Muscle of leg (tissue), 11 donors: Measurements from ENCODE around the gene GPC5. TPM values are rescaled to one million over a fixed set of nuclear protein-coding genes. Genes with fewer than 3 reads are reported as not detected.
"Not testable (repeated sequence)": the region's sequence is repeated elsewhere in the genome, so short reads cannot be mapped to it uniquely, and the experiment has no call there.

Source experiments
- DNase-seq: peaks from one replicate; pipeline ENCODE4 v3.0.0; 2013
- H3K27ac ChIP-seq: one replicate; pipeline ENCODE4 v1.5.1; 2013; ENCODE audit warnings: mild to moderate bottlenecking, low read length, control low read depth
- H3K27me3 ChIP-seq: one replicate; pipeline ENCODE4 v1.6.1; 2013; ENCODE audit warnings: low read length; ENCODE audit not compliant: control insufficient read depth, insufficient read depth
- H3K36me3 ChIP-seq: one replicate; pipeline ENCODE4 v1.6.1; 2013; ENCODE audit warnings: low read length; ENCODE audit not compliant: control insufficient read depth, insufficient read depth
- H3K4me1 ChIP-seq: one replicate; pipeline ENCODE4 v1.6.1; 2013; ENCODE audit warnings: low read length; ENCODE audit not compliant: control insufficient read depth, insufficient read depth
- H3K4me3 ChIP-seq: one replicate; pipeline ENCODE4 v1.5.1; 2013; ENCODE audit warnings: low read length, control low read depth
- H3K9me3 ChIP-seq: replicated peaks from 2 replicates; pipeline ENCODE4 v1.6.1; 2013; ENCODE audit warnings: low read depth, low read length; ENCODE audit not compliant: control insufficient read depth
- WGBS: methylation state at CpG from one replicate; pipeline ENCODE4 v1.1.5; 2013; ENCODE audit warnings: missing lambda C conversion rate; ENCODE audit not compliant: insufficient coverage; 5-methylcytosine and 5-hydroxymethylcytosine counted together
- polyA plus RNA-seq, 8 donors: library from polyadenylated mRNA; unstranded; fragments of 120-200 nt; gene quantifications; one replicate each; pipeline versions ENCODE4 v1.2.1 to v1.2.3, GENCODE V29; 2013; ENCODE audit warnings: inconsistent platforms in 1 of 8, low replicate concordance in 1 of 8; ENCODE audit not compliant: insufficient read length in 8 of 8, insufficient read depth in 1 of 8
- total RNA-seq: library from RNA; stranded (reverse); fragments of 120-200 nt; gene quantifications from one replicate; pipeline ENCODE4 v1.2.4, GENCODE V29; 2013

GPC5 gene
- total and polyA plus RNA-seq, 9 donors: 0.15 to 2.1 (median 0.40) TPM

DNA sequence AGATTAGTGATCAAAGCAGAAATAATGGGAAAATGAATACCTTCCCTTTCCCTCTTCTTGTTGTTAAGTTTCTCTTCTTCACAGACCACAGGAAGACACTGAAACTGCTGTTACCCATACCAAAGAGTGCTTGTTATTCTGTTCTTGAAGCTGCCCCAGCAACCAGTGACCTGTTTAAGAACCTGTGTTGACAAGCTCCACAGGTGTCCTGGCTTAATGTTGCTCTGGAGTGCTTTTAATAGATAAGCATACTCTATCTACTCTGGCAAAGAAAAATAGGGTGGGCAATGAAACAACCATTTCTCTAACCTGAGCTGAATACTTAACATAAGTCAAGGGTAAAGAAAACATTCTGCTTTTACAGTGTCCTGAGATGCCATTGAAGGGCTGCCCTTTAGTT, 1321.4 kb downstream of the GPC5 start:
- H3K9me3 ChIP-seq: no peaks in the 10 kb centered on the region
- no peaks in the 10 kb centered on the region for H3K27me3 ChIP-seq
- no peak overlapping the region for H3K27ac ChIP-seq
- no peaks in the 10 kb centered on the region for H3K36me3 ChIP-seq
- DNase-seq: no peak
- H3K4me1 ChIP-seq: no peaks in the 10 kb centered on the region
- H3K4me3 ChIP-seq: no peak overlapping the region

- DNase-seq: no peak
- Histone ChIP-seq H3K9me3 (no peaks in the 10 kb centered on the region), H3K4me1 (no peaks in the 10 kb centered on the region), H3K36me3 (no peaks in the 10 kb centered on the region), H3K4me3 (no peak overlapping the region), H3K27me3 (no peaks in the 10 kb centered on the region), H3K27ac (no peak overlapping the region)
Observed at GRCh38 chr13:92721620-92722019, 1323.2 kb downstream of the GPC5 start.

- Histone ChIP-seq H3K4me3 (no peak overlapping the region), H3K9me3 (no peaks in the 10 kb centered on the region), H3K27me3 (no peaks in the 10 kb centered on the region), H3K36me3 (no peaks in the 10 kb centered on the region), H3K4me1 (no peaks in the 10 kb centered on the region), H3K27ac (no peak overlapping the region)
- WGBS: no CpG with 5 or more reads among the region's 3 CpGs
- DNase-seq: peak; percentile 16
Observed at GRCh38 chr13:92727118-92727517, 1328.7 kb downstream of the GPC5 start.

- Histone ChIP-seq H3K27ac (no peak overlapping the region), H3K36me3 (no peaks in the 10 kb centered on the region), H3K4me1 (no peaks in the 10 kb centered on the region), H3K27me3 (no peaks in the 10 kb centered on the region), H3K9me3 (peaks cover 2% of the 10 kb centered on the region), H3K4me3 (no peak overlapping the region)
- no CpG with 5 or more reads among the region's 1 CpG for WGBS
- no peak for DNase-seq
Observed at GRCh38 chr13:92734068-92734467, 1335.6 kb downstream of the GPC5 start.

GRCh38 chr13:92734545-92734944, 1336.1 kb downstream of the GPC5 start:
- Histone ChIP-seq H3K27me3 (no peaks in the 10 kb centered on the region), H3K4me3 (no peak overlapping the region), H3K9me3 (peaks cover 2% of the 10 kb centered on the region), H3K27ac (no peak overlapping the region), H3K4me1 (no peaks in the 10 kb centered on the region), H3K36me3 (no peaks in the 10 kb centered on the region)
- DNase-seq: no peak
- WGBS: no CpG with 5 or more reads among the region's 1 CpG

GRCh38 chr13:92735909-92736308, 1337.5 kb downstream of the GPC5 start:
- peaks cover 2% of the 10 kb centered on the region for H3K9me3 ChIP-seq
- DNase-seq: no peak
- no peaks in the 10 kb centered on the region for H3K36me3 ChIP-seq
- H3K4me3 ChIP-seq: no peak overlapping the region
- H3K27ac ChIP-seq: no peak overlapping the region
- no peaks in the 10 kb centered on the region for H3K27me3 ChIP-seq
- H3K4me1 ChIP-seq: no peaks in the 10 kb centered on the region
- no CpG with 5 or more reads among the region's 1 CpG for WGBS

DNA sequence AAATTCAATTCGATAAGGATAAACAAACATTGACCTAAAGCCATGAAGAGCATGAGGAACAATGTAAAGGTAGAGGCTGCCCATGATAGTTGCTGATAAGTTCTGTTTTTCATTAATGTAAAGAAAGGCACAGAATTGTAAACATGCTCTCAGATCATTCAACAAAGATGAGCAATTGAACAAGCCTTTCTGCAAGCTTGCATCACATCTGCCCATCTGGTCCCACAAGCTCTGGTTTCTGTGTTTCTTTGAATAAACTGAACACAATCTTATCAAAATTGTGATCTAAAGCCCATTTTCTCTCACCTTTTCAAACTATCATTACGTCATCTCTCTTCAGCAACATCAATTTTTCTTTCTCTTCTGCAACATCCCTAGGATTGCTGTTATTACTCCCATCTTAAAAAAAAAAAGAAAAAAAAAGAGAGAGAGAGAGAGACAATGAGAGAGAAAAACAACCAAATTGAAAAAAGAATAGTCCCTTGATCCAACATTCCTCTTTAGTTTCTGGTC, 1340.9 kb downstream of the GPC5 start:
- no peaks in the 10 kb centered on the region for H3K4me1 ChIP-seq
- H3K27ac ChIP-seq: no peak overlapping the region
- H3K36me3 ChIP-seq: no peaks in the 10 kb centered on the region
- H3K4me3 ChIP-seq: no peak overlapping the region
- no peak for DNase-seq
- WGBS: no CpG with 5 or more reads among the region's 2 CpGs
- H3K27me3 ChIP-seq: no peaks in the 10 kb centered on the region
- peaks cover 2% of the 10 kb centered on the region for H3K9me3 ChIP-seq

DNA sequence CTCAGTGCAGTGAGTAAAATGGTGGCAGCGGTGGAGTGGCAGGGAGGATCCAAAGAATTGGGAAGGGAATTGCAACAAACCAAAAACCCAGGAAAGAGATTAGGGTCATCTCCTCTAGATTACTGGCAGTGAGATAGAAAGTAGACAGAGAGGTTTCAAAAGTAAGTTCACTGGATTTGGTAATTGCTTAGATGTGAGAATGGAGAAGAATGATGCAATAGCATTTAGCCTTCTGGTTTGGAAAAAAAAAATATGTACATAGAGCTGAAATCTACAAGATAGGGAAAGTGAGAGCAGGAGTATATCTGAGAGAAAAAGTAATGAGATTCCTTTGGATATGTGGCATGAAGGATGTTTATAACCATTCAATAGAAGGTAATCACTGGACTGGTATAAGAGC, 1345.6 kb downstream of the GPC5 start:
- Histone ChIP-seq H3K4me1 (no peaks in the 10 kb centered on the region), H3K27ac (no peak overlapping the region), H3K4me3 (no peak overlapping the region), H3K27me3 (no peaks in the 10 kb centered on the region), H3K9me3 (no peaks in the 10 kb centered on the region), H3K36me3 (no peaks in the 10 kb centered on the region)
- 100% methylated on average over 1 of the region's 1 CpG for WGBS
- no peak for DNase-seq

DNA sequence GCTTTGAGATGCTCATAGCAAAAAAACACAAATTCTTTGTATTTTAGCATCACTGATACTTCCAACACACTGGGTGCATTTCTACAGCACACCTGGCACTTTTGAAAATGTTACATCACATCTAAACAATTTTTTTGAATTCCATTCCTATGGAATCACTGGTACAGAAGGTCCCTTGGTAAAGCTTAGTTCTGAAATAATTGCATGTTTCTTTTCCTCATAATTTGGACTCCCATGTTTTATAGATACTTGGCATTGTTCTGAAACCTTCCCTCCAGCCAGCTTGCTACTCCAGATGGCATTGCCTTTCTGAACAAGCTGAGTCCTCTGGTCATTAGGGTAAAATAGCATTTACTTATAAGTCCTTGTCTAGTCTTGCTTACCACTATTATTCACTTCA, 1346.8 kb downstream of the GPC5 start:
- Histone ChIP-seq H3K27me3 (no peaks in the 10 kb centered on the region), H3K4me3 (no peak overlapping the region), H3K27ac (no peak overlapping the region), H3K9me3 (no peaks in the 10 kb centered on the region), H3K4me1 (no peaks in the 10 kb centered on the region), H3K36me3 (no peaks in the 10 kb centered on the region)
- no peak for DNase-seq

- H3K36me3 ChIP-seq, H3K4me3 ChIP-seq, H3K4me1 ChIP-seq, H3K9me3 ChIP-seq, DNase-seq, H3K27me3 ChIP-seq, H3K27ac ChIP-seq: not testable (repeated sequence)
- 81% methylated on average over 10 of the region's 12 CpGs for WGBS
Observed at GRCh38 chr13:92752705-92753104, 1354.3 kb downstream of the GPC5 start.

DNA sequence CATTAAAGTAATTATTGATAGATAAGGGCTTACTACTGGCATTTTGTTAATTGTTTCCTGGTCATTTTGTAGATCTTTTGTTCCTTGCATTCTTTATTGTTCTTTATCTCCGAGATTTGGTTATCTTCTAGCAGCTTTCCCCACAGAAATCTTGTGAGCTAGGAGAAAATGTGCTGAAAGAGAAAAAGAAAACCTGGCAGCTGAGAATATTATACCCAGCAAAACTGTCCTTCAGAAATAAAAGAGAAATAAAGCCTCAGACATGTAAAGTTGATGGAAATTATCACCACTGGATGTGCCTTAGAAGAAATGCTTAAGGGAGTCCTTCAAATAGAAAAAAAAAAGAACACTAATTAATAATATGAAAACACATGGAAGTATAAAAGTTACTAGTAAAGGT, 1363.3 kb downstream of the GPC5 start:
- Histone ChIP-seq H3K27ac (no peak overlapping the region), H3K9me3 (peaks cover 10% of the 10 kb centered on the region), H3K4me3 (no peak overlapping the region), H3K27me3 (no peaks in the 10 kb centered on the region), H3K36me3 (no peaks in the 10 kb centered on the region), H3K4me1 (no peaks in the 10 kb centered on the region)
- DNase-seq: no peak
- WGBS: no CpG with 5 or more reads among the region's 1 CpG
